ENCODE measurements around the gene DOCK4.
A peak's percentile ranks its signal among the peaks of the same experiment; 100 is the strongest.

The DOCK4 gene

DNA sequence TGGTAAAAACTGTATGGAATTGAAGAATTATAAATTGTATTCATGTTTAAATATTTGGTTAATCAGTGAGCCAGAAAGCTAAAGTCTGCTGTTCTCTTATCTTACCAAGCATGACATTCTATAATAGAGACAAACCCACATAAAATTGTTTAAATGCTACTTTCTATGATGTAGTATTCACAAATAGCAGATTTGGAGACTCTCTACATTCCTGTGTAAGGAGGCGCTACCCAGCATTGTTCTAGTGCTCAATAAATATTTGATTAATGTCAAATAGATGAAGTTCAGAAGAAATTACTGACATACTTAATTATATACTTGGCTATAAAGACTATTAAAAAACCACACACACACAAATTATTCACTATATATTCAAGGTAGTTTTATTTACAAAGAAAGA lies 49.8 kb downstream of the DOCK4 start:
- DNase-seq = no peak

DNA sequence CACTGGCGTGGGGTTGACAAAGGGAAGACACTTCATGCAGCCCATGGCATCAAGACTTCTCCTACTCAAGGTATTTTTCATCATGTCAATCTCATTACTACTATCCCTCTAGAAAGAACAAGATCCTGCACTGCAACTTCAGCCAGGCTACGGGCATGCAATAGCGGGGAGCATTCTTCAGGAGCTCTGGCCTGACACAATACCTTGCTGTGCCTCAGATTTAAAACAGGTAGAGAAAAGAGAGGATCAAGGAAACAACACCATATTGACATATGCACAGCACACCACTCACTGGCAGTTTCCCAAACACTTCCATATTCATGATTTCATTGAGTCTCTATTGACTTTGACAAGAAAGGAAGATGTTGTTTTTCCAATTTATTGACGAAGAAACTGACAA lies 51.5 kb downstream of the DOCK4 start:
- DNase-seq = no peak

DNA sequence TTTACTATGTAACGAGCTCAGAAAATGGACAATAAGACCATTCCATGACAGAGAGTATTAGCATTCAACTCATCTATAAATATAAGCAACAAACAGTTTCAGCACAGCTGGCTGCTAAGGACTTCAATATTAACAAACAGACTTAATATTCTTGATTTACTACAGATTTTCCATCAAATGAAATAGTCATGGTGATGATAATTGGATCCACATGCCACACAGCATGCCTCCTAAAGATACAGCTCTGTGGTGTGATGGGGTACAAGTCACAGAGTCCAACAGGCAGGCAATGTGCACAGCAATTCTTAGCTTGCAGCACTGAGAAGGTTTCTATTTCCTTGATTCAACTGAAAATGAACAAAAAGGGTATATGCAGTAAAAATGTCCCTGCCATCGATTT lies 54.0 kb downstream of the DOCK4 start:
- DNase-seq = no peak

DNA sequence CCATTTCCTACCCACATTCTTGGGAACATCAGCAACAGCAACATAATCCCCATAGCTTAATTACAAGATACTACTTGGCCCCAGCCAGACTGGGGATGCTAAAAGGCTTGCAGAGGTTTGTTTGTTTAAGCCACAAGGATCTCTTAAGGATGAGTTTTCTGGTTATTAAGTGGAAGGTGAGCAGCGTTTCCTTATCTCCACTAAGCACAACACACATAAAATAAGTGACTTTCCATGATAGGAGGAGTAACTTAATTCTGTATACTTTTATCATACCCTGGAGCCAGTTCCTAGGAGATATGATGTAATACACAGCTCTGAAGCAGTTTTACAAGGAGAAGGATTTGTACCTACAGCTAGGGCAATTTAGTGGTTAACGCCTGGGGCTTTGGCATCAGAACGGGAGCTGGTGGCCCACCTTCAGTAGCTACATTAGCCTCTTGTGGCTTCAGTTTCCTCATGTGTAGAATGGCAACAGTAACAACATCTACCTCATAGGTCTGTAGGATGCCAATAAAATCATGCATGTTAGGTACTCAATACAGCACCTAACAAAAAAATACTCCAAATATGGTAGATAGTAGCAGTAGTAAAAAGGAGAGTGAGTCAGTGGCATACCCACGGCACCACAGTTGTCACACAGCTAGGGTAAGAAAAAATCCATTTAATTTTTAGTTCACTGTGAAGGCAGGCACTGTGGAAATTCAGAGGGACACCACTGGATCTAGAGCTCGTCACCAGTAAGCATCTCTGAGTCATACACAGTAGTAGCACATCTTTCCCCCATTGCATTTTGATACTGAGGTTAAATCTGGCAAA lies 55.2 kb downstream of the DOCK4 start:
- DNase-seq = no peak

DNA sequence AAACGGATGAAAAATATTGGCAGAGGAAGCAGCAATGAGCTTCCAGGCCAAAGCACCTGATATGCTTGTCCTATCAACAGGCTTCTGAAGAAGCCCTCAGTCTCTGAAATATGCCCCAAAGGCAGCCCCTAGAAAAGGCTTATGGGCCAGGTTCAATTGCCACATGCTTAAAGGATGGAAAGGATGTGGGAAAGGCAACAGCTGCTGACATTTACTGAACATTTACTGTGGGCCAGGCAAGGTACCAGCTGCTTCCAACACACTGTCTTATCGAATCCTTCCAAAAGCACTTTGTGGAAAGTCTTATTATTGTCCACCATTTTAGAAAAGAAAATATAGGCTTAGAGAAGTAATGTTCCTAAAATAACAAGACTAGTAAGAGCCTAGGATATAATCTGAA lies 56.5 kb downstream of the DOCK4 start:
- no peak for DNase-seq

DNA sequence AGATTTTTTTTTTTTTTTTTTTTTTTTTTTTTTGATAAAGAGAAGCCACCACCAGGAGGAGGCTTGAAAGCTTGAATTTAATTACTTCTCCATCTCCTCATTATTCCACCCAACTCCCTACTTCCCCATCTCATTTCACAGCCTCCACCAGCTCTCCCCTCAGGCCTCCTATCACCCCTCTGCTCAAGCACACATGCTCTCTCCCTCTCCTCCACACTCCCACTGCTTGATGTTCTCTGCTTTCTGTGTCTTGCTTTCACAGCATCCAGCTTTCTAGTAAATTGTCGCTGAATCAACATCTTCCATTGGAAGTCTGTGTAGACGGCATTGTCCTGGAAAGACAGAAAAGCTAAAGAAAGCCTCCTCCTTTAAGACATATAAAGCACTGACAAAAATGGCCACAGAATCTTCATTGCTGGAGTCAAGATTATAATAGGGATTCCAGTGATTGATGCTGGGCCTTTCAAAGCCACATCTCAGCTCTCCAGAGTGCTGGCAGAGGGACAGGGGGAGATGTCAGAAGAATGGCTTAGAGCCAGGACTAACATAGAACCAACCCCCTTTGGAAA lies 58.3 kb downstream of the DOCK4 start:
- no peak for DNase-seq

DNA sequence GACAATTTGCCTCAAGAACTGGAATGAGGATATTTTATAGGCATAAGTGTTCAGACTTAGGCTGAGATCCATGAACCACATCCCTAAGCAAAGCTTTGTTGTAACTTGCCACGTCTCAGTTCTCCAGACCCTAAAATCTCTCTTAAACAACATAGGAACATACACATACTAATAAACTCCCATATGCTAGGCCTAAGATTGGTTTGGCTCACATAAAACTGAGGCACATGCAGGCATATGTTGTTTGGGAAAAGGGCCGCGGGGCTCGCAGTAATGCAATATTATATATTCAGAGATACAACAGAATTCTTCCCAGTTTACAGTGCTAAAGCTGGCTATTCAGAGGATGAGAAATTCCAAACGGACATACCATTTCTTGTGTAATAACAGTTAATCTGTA lies 61.0 kb downstream of the DOCK4 start:
- DNase-seq = no peak

DNA sequence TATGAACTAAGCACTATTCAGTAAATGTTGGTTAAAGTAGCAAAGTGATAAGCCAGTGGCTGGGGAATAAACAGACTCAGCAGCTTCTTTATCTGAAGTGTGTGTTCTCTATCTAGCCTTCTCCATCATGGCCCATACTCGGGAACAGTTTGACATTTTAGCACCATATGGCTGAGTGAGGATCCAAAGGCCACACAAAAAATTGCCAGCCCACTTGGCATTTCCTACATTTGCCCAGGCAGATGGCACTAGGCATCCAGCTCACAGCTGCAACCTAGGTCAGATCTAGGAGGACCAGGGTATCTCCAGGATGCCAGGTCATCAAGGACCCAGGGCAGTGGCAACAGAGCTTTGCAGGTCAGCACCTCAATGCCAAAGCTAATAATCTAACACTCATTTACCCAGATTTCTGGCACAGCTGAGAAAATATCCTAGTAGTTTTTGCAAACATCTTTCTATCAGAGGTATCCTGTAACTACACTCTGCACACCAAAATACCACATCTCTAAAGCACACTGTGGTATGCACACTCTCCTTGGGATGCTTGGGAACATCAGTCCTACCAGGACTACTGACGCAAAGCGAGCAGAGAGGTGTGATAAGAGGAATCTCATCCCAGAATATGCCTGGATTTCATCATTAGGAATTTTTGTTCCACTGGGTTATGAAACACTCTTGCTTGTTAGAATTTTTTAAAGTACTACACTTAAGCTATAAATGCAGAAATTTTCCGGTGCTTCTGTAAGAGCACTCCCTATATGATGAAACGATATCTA lies 61.7 kb downstream of the DOCK4 start:
- no peak for DNase-seq

DNA sequence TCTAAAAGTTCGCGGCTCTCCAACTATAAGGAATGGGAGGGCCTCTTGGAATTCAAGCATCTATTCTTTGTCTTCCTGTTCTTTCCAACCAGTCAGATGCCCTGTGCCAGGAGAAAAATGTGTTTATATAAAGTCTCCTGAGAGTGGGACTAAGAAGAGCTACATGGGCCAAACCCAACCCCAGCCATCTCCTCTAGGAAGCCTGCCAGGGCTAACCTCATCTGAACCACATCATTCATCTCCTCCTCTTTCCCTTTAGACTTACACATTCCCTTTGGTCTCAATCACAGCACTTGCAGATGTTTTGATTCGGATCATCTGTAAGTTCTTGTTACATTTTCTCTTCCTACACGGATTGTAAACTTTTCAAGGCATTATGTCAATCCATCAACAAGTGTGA lies 62.6 kb downstream of the DOCK4 start:
- DNase-seq = no peak

DNA sequence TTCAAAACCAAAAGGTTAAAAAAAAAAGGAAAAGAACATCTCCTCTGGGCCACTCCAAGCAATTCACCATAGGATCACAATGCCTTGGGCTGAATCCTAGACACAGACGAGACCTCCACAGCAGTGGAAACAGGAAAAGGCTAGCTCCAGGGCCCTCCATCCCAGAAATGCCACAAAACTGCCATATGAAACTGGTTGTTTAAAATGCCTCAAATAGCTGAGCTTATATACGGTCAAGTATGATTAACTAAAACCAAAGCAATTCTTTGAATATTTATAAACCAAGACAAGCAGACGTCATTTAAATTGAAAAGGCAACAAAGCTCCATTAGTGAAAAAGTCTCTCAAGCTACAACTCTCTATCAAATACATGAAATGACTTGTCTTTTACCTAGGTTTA lies 63.1 kb downstream of the DOCK4 start:
- DNase-seq = no peak

DNA sequence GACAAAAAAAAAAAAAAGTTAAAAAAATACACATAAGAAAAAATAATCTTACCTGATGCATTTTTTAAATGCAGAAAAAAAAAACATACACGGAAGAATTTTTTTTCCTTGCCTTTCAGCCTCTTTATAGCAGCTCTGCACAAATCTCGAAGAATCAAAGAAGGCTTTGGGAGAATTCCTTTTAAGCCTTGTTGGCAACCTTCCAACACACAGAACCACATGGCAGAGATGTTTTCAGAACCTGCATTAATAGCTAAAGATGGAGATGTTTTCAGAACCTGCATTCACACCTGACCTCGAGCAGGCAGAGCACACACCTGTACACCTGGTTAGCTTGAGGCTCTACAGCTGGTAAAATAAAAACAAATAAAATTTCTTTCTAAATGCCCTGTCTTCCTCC lies 65.6 kb downstream of the DOCK4 start:
- DNase-seq = no peak

DNA sequence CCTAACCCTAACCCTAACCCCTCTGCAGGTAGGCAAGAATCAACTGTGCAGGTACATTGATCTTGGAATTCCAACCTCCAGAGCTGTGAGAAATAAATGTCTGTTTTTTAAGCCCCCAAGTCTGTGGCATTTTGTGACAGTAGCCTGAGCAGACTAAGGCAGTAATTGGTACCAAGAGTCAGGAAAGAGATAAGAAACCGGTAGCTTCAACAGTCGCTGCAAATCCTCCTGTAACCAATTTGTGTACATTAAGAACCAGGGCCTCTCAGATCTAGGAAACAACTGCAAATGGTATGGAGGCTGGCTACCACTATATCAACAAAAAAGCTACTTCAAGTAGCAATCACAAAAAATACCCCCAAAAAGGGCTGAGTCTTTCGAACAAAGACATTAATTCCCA lies 67.3 kb downstream of the DOCK4 start:
- DNase-seq = no peak

DNA sequence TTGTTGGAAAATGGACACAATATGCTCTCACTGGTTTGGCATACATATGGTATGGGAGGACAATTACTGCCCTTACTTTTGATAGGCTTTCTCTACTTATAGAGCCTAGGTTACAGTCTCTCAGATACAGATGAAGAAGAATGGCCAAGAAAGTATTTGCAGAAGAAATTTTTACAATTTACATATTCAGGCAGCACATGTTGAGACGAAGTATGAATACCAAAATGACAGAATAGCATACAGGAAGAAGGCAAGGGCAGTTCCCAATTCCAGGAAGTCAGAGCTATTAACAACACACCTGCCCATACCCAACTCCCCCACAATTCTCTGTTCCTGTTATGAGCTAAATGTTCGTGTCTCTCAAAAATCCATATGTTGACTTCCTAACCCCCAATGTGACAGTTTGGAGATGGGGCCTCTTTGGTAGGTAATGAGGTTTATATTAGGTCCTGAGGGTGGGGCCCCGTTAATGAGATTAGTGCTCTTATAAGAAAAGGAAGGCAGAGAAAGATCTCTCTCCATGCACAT lies 67.8 kb downstream of the DOCK4 start:
- no peak for DNase-seq

DNA sequence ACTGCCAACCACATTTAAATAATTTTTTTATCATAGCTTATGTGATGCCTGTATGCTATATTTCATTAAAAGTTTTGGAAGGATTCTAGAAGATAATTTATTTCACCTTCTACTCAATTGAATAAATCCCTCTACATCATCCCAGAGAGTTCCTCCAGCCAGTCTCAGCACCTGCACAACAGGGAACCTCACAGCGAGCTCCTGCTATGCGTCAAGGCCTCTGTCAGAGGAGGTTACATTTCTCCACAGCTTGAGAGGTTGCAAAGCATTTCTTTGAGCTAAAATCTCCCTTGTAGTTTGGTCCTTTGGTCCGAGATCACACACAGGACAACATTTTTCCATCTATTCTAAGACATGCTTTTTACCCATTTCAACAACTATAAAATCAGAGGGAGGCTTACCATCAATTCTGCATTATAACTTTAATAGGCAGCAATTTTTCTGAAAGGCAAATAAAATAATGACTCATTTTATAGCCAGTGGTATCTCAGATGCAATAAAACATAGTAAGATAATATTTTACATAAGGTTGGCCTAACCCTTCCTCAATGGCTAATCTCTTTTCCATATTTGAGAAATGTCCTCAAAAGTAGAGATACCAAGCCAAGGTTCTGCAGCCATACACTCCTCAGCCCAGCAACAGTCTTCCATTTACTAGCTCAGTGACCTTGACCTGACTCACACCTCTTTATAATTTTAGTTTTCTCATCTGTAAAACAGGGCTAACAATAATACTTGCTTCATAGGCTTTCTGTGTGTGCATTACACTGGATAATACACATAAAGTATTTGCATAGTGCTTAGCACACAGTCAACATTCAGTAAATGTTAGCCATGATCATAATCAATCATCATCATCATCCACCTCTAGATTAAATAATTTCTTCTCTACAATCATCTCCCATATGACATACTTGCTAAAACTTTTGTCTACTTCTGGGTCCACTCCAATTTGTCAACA lies 68.8 kb downstream of the DOCK4 start:
- no peak for DNase-seq

DNA sequence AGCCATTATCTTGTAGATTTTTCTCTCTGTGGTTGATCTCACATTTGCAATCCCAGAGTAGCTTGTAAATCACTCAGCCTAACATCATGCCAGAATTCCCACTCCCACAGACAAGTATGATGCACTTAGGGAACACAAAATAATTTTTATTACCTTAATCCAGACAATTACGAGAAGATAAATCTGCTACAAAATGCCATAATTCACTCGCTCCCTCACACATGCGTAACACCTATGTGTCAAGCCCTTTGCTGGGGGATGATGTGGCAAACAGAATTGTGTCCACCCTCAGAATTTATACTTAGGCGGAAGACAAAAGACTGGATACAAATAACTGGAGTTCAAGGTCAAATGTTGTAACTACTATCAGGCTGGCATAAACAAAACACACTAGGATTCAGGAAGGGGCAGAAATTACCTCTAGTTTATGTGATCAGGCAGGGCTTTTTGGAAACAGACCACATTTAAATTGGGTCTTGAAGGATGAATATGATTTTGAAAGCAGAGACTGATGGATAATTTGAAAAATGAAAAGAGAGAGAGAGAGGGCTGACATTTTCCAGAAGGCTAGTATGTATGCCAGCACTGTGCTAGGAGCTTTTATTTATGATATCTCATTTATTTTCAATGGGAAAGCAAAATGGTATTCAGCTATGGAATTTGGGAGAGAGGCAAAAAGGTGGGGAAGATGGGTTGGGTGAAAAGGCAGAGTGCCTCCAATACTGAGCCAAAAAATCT lies 69.8 kb downstream of the DOCK4 start:
- no peak for DNase-seq

DNA sequence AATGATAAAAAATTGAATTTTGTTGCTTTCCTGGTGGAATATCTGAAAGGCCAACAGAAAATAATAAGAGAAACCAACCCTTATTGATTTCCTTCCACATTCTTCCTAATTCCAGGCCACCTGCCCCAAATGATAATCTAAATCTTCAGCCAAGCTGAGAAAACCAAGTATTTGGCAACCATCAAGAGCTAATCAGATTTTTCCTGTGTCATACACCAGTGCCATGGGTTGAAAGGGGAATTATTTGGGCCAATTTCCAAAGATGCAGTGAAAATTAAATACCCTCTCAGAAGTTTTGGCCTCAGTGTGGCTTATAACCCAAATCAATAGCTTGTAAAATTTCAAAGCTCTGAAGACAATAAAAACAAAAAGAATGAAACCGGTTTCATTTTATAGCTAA lies 70.4 kb downstream of the DOCK4 start:
- no peak for DNase-seq

DNA sequence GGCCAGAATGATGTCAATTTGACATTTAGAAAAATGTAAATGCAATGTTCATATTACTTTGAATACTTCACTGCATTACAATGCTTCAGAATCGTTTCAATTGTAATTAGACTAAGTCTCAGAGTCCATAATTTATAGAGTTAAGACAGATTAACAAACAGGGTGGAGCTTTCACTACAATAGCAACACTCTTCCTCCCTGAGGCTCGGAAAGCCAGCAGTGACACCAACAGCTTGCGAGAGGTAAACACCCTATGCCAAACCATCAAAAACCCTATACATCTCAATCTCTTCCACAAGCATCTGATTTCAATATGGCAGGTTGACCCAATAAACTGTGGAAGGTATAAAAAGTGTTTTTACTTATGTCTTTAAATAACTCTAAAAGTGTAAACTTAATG lies 72.2 kb downstream of the DOCK4 start:
- no peak for DNase-seq

DNA sequence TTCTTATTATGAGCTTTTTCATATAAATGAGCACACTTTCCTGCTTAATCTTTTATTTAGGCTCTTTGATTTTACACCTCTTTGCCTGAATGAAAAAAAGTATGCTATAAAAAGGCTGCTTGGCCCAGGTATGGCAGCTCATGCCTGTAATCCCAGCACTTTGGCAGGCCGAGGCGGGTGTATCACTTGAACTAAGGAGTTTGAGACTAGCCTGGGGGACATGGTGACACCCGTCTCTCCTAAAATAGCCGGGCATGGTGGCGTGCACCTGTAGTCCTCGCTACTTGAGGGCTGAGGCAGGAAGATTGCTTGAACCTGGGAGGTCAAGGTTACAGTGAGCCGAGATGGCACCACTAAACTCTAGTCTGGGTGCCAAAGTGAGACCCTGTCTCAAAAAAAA lies 72.9 kb downstream of the DOCK4 start:
- DNase-seq = no peak

DNA sequence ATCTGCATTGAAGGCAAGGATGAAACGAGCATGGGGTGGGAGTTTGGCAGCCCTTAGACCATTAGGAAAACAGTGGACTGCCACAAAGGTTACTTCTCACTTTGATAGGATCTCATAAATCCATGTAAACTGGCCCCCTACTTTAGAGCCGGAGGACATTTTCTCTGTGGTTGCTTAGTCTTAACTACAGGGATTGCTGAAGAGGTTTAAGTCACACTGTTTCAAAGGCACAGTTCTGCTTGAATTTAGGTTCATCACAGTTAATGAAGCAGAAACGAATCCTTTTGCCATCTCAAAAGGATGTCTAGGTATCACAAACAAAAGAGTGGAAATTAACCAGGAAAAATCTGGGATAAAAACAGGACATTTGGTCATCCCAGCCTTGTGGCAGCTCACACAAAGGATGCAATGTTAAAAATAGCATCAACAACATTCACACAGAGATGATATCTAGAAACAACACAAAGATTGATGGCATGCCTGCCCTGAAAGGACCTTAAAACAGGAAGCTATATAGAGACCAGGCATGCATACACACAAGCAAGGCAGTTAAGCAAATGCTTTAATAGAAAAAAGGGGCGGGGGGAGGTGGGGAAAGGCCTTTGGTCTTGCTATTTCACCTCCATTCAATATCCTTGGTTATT lies 74.0 kb downstream of the DOCK4 start:
- no peak for DNase-seq

DNA sequence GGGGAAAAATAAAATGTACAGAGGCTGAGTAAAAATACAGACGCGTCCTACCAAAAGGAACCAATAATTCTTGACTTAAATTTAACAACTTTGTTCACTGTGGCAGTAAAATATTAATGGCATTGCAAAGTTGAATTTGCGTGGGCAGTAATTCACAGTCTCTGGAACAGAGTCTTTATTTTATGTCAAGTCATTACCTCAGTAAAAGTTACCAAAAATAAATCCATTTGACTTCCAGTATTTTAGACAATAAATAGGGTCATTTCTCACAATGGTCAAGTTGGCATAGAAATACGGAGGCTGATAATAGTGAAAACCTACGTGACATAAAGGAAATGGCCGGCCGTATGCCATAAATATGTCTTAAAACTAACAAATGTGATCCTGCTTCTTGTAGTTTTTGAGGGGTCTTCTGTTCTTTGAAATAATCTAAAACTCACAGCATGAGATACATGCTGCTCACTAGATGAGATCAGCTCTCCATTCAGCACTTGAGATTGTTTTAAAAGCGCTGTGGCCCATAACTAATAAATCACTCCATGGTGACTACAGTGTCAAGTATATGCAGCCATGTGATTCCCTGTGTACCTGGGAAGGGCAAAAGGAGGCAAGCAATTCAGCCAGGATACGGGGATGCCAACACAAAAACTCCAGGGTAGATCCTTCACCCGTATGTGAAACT lies 75.3 kb downstream of the DOCK4 start:
- DNase-seq = peak; percentile 3

Measured in SHP77 treated with DMSO at 0.1 percent for 48 hours (cell line).